HG03378 (cell line): ENCODE data around the gene DIP2C.

Experiments
- ATAC-seq: cut with Tn5 transposase; IDR thresholded peaks from one replicate; pipeline ENCODE4 v1.9.1; 2021; ENCODE audit warnings: mild to moderate bottlenecking, moderate library complexity; ENCODE audit not compliant: unreplicated experiment

The DIP2C gene

GRCh38 chr10:560314-560992, 129.0 kb downstream of the DIP2C start:
- no peak for ATAC-seq

DNA sequence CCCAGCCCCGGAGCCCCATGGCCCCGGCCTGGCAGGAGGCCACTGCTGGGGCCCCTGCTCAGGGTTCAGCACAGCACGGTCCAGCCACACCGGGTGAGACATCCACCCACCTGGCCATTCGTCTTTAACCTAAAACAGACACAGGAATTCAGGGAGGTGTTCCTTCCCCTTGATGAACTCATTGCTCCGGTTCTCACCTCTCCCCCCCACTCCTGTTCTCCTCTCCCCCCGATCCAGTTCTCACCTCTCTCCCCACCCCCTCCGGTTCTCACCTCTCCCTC, 129.8 kb downstream of the DIP2C start:
- no peak for ATAC-seq

DNA sequence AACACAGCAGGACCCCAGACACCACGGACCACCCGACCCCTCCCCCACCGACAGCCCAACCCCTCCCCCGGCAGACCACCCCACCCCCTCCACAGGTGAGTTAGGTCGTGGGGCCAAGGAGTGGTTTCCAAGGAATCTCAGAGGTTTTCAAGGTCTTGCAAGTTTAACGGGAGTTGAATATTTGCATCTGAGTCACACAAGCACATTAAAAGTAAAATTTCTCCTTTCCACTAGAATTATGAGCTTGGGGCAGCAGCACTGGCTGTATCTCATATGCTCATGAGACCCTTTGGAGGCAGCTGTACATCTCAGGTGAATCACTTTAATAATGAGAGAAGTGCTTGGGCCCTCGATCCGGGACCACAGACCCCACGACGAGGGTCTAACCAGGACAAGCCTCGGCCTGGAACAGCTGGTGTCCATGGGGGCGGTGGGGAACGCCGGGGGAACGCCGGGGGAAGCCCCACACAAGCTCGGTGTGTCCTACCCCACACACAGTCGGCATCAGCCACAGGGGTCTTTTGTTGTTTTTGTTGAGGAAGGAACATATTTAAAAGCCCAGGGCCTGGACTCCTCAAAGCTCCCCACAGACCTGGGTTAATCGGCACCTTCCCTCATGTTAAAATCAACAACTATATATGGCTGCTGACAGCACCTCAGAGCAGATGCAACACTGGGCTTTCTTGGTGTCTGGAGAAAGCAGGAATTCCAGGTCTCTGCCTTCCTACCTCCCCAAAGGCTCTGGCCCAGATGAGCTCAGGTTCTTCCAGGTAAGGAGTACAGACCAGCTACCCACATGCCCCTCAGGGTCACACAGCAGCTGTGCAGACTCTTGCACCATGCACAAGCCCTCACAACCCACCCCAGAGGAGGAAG, 130.3 kb downstream of the DIP2C start:
- no peak for ATAC-seq

DNA sequence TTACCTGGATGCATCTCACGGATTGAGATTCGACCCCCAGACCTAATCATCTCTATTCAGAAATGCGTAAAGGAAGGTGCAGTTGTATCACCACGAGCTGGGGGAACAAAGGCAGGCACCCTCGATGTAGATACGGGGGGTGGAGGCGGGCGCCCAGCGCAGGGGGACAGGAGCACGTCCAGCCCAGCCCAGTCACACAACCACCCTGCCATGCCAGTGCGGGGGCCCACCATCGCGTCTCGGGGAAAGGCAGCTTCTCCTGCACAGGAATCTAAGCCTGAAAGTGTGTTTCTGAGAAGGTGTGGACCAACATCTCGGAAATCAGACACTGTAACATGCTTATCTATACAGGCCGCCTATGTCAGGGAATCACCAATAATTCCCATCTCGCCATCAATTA, 131.1 kb downstream of the DIP2C start:
- ATAC-seq, result no peak

DNA sequence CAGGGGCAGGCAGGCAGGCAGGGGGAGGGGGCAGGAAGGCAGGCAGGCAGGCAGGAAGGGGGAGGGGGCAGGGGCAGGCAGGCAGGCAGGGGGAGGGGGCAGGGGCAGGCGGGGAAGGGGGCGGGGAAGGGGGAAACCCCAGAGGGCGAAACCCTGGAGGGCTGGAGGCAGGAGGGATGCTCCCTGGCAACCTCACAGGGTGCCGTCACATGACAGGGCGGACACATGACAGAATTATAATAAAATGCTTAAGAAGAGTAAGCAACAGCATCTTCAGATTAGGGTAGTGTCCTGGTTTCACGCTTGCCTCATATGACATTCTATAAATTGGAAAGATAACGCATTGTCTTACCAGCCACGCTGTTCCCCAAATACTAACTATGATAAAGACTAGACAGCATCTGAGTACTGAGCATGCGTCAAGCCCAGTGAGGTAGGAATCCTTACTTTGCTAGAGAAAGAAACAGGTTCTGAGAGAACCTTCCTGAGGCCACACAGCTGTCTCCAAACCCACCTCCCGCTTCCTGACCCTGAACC, 131.6 kb downstream of the DIP2C start:
- ATAC-seq, result no peak

- ATAC-seq, result no peak
These were observed 132.4 kb downstream of the DIP2C start for GRCh38 chr10:556971-557637.

DNA sequence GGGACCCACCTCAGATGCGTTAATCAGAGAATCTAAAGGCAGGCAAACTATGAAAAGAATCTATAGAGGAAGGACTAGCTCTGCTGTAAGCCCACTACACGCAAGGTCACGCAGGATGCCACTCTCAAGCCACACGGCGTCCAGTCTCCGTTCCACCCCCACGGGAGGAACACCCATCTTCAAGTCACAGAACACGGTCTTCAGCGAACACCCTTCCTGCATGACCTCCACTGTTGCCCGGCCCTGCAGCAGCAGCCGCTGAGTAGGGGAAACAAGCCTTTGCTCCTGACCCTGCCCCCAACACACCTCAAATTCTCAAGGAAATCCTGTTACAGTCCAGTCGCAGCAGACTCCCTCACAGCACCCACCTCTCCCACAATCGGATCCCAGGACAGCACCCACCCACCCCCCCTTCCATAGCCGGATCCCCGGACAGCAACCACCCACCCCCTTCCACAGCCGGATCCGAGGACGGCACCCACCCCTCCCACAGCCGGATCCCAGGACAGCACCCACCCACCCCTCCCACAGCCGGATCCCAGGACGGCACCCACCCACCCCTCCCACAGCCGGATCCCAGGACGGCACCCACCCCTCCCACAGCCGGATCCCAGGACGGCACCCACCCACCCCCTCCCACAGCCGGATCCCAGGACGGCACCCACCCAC, 133.7 kb downstream of the DIP2C start:
- no peak for ATAC-seq

DNA sequence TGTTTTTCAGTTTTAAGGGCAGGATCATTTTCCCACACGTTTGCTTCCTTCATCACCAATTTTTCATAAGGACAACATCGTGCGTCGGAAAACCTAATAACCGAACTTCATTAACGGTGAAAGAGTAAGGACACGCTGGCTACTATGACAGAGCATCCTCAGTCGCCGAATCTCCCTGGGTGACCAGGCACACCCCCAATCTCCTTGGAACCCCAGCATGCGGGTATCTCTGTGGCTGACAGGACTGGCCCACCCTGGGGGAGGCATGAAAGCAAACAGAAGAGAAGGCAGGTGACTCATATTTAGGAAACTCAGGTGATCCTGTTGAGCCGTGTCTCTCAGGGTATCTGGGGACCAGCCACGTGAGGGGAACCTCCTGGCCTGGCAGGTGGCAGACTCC, 134.2 kb downstream of the DIP2C start:
- no peak for ATAC-seq

- no peak for ATAC-seq
These were observed 135.2 kb downstream of the DIP2C start for GRCh38 chr10:554182-554848.

GRCh38 chr10:553233-553632, 136.2 kb downstream of the DIP2C start:
- ATAC-seq, result no peak

DNA sequence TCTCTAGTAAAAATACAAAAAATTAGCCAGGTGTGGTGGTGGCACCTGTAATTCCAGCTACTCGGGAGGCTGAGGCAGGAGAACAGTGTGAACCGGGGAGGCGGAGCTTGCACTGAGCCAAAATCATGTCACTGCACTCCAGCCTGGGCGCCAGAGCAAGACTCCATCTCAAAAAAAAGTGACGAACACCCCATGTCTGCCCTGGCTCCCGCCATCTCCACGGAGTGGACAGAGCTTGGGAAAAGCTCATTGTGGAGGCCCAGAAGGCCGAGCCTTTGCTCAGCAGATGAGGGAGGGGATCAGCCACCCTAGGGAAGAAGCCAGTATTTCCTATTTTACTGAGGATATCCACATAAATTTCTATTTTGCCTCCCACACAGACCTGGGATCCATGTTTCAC, 136.8 kb downstream of the DIP2C start:
- no peak for ATAC-seq

GRCh38 chr10:551373-552252, 137.9 kb downstream of the DIP2C start:
- no peak for ATAC-seq

DNA sequence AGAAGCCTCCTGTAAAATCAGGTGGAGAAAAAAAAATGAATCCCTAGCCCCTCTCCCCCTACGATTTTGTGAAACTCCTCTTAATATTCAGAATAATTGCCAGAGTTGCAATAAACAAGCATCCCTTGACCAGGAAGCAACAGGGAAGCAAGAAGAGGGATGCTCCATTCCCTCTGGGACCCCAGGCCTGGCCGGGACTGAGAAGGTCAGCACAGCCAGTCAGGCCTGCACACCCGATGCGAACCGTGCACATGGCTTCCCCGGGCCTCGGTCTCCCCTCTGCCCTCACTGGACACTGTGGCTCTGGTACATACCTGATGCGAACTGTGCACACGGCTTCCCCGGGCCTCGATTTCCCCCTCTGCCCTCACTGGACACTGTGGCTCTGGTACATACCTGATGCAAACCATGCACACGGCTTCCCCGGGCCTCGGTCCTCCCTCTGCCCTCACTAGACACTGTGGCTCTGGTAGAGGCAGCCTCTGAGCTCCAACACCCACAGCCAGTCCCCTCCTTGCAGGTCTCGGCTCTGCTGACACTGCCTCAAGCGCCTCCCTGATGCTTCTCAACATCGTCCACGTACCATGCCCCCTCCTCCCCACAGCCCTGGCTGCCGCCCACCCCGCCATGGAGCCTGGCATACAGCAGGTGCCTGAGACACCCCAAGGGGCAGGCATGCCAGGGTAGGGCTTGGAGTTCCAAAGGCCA, 138.6 kb downstream of the DIP2C start:
- ATAC-seq, result no peak

DNA sequence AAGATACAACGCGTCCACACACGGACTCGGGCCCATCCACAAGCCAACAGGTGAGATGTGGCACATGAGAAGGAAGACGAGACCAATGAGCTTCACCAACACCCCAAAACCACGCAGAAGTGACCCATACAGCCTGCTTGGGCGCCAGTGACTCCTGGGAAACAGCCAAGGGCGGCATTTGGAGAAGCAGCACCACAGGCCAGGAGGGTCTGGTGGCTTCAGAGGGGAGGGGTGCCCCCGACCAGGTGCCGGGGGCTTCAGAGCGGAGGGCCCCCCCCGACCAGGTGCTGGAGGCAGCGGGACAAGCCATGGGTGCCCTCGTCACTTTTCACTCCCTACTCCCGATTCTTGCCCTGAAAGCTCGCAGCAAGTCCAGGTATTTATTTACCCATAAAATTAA, 140.1 kb downstream of the DIP2C start:
- no peak for ATAC-seq

- no peak for ATAC-seq
These were observed 141.1 kb downstream of the DIP2C start for GRCh38 chr10:548238-548901.

- no peak for ATAC-seq
These were observed 141.8 kb downstream of the DIP2C start for GRCh38 chr10:547591-548081.

GRCh38 chr10:546971-547590, 142.4 kb downstream of the DIP2C start:
- ATAC-seq, result no peak

DNA sequence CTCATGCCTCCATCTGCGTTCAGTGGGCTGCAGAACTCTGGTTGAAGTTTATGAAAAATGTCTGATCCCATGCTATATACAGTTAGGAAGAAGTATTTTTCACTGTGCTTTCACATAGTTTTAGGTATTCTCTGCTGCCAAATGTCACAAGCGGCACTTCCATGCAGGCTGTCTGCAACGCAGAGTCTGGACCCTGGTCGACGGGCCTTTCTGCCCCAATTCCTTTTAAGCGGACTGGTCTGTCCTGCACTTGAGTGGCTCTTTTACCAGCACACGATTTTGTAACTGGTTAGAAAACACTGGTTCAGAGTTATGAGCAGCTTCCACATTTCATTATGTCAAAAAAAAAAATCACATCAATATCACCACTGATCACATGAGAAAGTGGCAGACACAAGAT, 143.0 kb downstream of the DIP2C start:
- no peak for ATAC-seq
